Adrenal gland (tissue), 12 donors: ENCODE data around the gene PCDHB2. TPM values are rescaled to one million over a fixed set of nuclear protein-coding genes. Genes with fewer than 3 reads are reported as not detected.
A peak's percentile ranks its signal among the peaks of the same experiment; 100 is the strongest.
"Not testable (repeated sequence)": the region's sequence is repeated elsewhere in the genome, so short reads cannot be mapped to it uniquely, and the experiment has no call there.

Source experiments
- DNase-seq, 7 donors: peaks; one replicate each; pipeline ENCODE4 v3.0.0-alpha.2; 2019 to 2020
- H3K27ac ChIP-seq, 5 donors: fragments of 200-600 bp; sonication (generic) in 4 of 5; 1 replicate in 3 of 5; 2 replicates in 2 of 5; pipeline versions ENCODE4 v1.5.1 to v1.8.0; 2016 to 2020; ENCODE audit warnings: mild to moderate bottlenecking in 1 of 5
- H3K27me3 ChIP-seq: fragments of 200-600 bp; 2 replicates; pipeline ENCODE4 v1.8.0; 2021
- H3K36me3 ChIP-seq, 2 donors: fragments of 200-600 bp; replicated peaks in 1 of 2; 1 replicate in 1 of 2; 2 replicates in 1 of 2; pipeline versions ENCODE4 v1.5.1 to v1.8.0; 2018 to 2022
- H3K4me1 ChIP-seq, 2 donors: fragments of 200-600 bp; replicated peaks in 1 of 2; 1 replicate in 1 of 2; 2 replicates in 1 of 2; pipeline versions ENCODE4 v1.5.1 to v1.8.0; 2018 to 2021
- H3K4me3 ChIP-seq, 4 donors: fragments of 200-600 bp; sonication (generic) in 3 of 4; one replicate each; pipeline ENCODE4 v1.5.1; 2016 to 2018
- H3K9me3 ChIP-seq, 3 donors: fragments of 200-600 bp; sonication (generic) in 1 of 3; replicated peaks in 1 of 3; 1 replicate in 2 of 3; 2 replicates in 1 of 3; pipeline versions ENCODE4 v1.5.1 to v1.8.0; 2016 to 2021
- POLR2A ChIP-seq, 2 donors: fragments of 450-650 bp; IDR thresholded peaks; one replicate each; pipeline ENCODE4 v1.6.1; 2017; ENCODE audit warnings: antibody characterized with exemption in 2 of 2, mild to moderate bottlenecking in 2 of 2, moderate library complexity in 1 of 2
- WGBS, 4 donors: extraction: QIAGEN DNeasy Blood & Tissue Kit in 2 of 4; methylation state at CpG; one replicate each; pipeline versions ENCODE4 v1.1.5 to v1.1.7; 2013 to 2017; 5-methylcytosine and 5-hydroxymethylcytosine counted together
- intact Hi-C, 2 donors: fragments of 100-400 bp; cut with DNase I; formaldehyde crosslinking; loops; one replicate each; pipeline versions ENCODE4 v1.14.1 to v1.15.0; 2022 to 2023
- polyA plus RNA-seq, 3 donors: library from polyadenylated mRNA; stranded (reverse); fragments of 200-250 nt in 2 of 3; fragments of 350-450 nt in 1 of 3; fragmentation: Illumina TruSeq in 1 of 3; extraction: RNeasy Lipid Tissue Mini Kit (QIAGEN cat#74804) in 1 of 3; gene quantifications; one replicate each; pipeline ENCODE4 v1.2.3, GENCODE V29; 2013 to 2014
- total RNA-seq, 9 donors: library from RNA; depleted of rRNA in 4 of 9; stranded (reverse); fragments of >200 nt in 4 of 9; fragments of 120-200 nt in 1 of 9; fragmentation: NEBNext Ultra II Directional in 1 of 9; extraction: Animal tissue kit (Norgen Biotek cat#: 25700) in 1 of 9; gene quantifications; one replicate each; pipeline versions ENCODE4 v1.1.0 to v1.2.4, GENCODE V29; 2013 to 2023
- TF ChIP-seq, protein P1 (sequence below), 6 experiments: fragments of 450-650 bp in 4 of 6; fragments of 200-600 bp in 2 of 6; sonication (generic) in 1 of 6; IDR thresholded peaks; 1 replicate in 5 of 6; 2 replicates in 1 of 6; pipeline versions ENCODE4 v1.5.1 to v1.8.0; 2016 to 2021; ENCODE audit warnings: antibody characterized with exemption in 6 of 6, mild to moderate bottlenecking in 2 of 6, moderate library complexity in 1 of 6
- donor health status: healthy with polysubstance abuse.
- donor health status: Bipolar disorder and iron deficiency.
- donor health status: DM: yes; HTN: yes; CAD: no.
- donor health status: DM: no; HTN: no; CAD: no.
- donor health status: DM: no; HTN: no; CAD: no.
- donor health status: DM: yes; HTN: yes; CAD: no.

The PCDHB2 gene
- total and polyA plus RNA-seq, 12 donors, result 0.24 to 2.8 (median 1.2) TPM

DNA sequence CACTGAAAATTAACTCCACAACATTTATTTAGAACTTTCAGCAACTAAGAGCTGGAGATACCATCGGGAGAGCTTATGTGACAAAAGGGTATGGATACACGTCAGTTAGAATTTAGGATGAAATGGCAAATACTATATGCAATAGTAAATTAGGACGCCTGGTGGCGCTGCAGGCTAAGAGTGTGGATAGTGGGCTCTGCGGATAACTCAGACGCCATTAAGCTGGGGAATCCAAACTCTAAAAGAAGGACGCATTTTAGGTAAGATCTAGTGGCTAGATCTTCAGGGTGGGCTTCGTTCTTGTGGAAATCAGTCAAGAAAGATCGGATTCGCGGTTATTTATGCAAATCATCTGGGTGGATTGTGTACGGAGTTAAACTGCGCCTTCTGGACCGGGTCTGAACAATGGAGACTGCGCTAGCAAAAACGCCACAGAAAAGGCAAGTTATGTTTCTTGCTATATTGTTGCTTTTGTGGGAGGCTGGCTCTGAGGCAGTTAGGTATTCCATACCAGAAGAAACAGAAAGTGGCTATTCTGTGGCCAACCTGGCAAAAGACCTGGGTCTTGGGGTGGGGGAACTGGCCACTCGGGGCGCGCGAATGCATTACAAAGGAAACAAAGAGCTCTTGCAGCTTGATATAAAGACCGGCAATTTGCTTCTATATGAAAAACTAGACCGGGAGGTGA lies 40.8 kb downstream of the PCDHB2 start, which contains the start of gene PCDHB5:
Gene PCDHB5 (plus strand): TSS at position 177 of the 688 bp plus-strand sequence. CDS start 229 bp downstream, at position 406.
- H3K4me3 ChIP-seq, result peak within 1 kb of the TSS in 2 of 4 donors; percentile 8 to 45
- intact Hi-C loops, result no loop called here
- WGBS, 4 donors, result 12 to 16% (median 16%) methylated on average over 22 of the region's 22 CpGs
- H3K9me3 ChIP-seq, result peaks cover 0 to 23% (median 0%) of the 10 kb centered on the region in 3 donors
- peak in 5 of 7 donors; percentile 22 to 51 (median 40) for DNase-seq
- no peaks in the 10 kb centered on the region for H3K27me3 ChIP-seq
- no peak within 1 kb of the TSS for H3K27ac ChIP-seq
- H3K36me3 ChIP-seq, result no peaks in the 10 kb centered on the region
- TF ChIP-seq, protein P1, sequence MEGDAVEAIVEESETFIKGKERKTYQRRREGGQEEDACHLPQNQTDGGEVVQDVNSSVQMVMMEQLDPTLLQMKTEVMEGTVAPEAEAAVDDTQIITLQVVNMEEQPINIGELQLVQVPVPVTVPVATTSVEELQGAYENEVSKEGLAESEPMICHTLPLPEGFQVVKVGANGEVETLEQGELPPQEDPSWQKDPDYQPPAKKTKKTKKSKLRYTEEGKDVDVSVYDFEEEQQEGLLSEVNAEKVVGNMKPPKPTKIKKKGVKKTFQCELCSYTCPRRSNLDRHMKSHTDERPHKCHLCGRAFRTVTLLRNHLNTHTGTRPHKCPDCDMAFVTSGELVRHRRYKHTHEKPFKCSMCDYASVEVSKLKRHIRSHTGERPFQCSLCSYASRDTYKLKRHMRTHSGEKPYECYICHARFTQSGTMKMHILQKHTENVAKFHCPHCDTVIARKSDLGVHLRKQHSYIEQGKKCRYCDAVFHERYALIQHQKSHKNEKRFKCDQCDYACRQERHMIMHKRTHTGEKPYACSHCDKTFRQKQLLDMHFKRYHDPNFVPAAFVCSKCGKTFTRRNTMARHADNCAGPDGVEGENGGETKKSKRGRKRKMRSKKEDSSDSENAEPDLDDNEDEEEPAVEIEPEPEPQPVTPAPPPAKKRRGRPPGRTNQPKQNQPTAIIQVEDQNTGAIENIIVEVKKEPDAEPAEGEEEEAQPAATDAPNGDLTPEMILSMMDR (IDR thresholded peaks at IDR 0.05), result peak; percentile 9 to 46 (median 33)
- TF ChIP-seq POLR2A (IDR thresholded peaks at IDR 0.05), result no peak
- no peaks in the 10 kb centered on the region for H3K4me1 ChIP-seq

DNA sequence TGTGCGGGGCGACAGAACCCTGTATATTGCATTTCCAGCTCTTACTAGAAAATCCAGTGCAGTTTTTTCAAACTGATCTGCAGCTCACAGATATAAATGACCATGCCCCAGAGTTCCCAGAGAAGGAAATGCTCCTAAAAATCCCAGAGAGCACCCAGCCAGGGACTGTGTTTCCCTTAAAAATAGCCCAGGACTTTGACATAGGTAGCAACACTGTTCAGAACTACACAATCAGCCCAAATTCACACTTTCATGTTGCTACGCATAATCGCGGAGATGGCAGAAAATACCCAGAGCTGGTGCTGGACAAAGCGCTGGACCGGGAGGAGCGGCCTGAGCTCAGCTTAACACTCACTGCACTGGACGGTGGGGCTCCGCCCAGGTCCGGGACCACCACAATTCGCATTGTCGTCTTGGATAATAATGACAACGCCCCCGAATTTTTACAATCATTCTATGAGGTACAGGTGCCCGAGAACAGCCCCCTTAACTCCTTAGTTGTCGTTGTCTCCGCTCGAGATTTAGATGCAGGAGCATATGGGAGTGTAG lies 41.4 kb downstream of the PCDHB2 start:
- Histone ChIP-seq H3K9me3 (peaks cover 0 to 26% (median 0%) of the 10 kb centered on the region in 3 donors), H3K4me1 (no peaks in the 10 kb centered on the region), H3K27me3 (no peaks in the 10 kb centered on the region), H3K36me3 (no peaks in the 10 kb centered on the region), H3K4me3 (peak overlapping the region in 2 of 4 donors; percentile 8 to 45), H3K27ac (no peak overlapping the region)
- DNase-seq, result no peak
- TF ChIP-seq, protein P1 (IDR thresholded peaks at IDR 0.05), result no peak
- no peak for TF ChIP-seq POLR2A (IDR thresholded peaks at IDR 0.05)
- intact Hi-C loops, result no loop called here
- 35 to 64% (median 52%) methylated on average over 19 of the region's 19 CpGs for WGBS, 4 donors

GRCh38 chr5:141137346-141137745 lies 42.9 kb downstream of the PCDHB2 start:
- WGBS, 4 donors, result 37 to 59% (median 46%) methylated on average over 12 to 33 of the region's 34 CpGs
- H3K4me3 ChIP-seq, H3K36me3 ChIP-seq, H3K27me3 ChIP-seq, DNase-seq, H3K27ac ChIP-seq, H3K4me1 ChIP-seq, intact Hi-C loops: not testable (repeated sequence)
- H3K9me3 ChIP-seq, result peaks cover 0 to 26% (median 0%) of the 10 kb centered on the region in 3 donors

Other genes starting within 250 kb of the PCDHB2 start
- gene PCDHA9, start 246.2 kb upstream of the PCDHB2 start, total RNA-seq, result under 1 TPM in 7 of 9 donors, not detected in 2; 0.04 to 0.39 (median 0.18) TPM
- gene PCDHA9, start 246.2 kb upstream of the PCDHB2 start, polyA plus RNA-seq, result not detected
- gene PCDHA10, start 238.7 kb upstream of the PCDHB2 start, total RNA-seq, result 1 to 10 TPM in 3 of 9 donors, under 1 TPM in 6; 0.17 to 1.8 (median 0.48) TPM
- under 1 TPM; under 0.01 to 0.81 (median 0.32) TPM for gene PCDHA10, start 238.7 kb upstream of the PCDHB2 start, polyA plus RNA-seq
- 1 to 10 TPM in 1 of 9 donors, under 1 TPM in 7, not detected in 1; 0.07 to 1.5 (median 0.35) TPM for gene PCDHA11, start 225.7 kb upstream of the PCDHB2 start, total RNA-seq
- gene PCDHA11, start 225.7 kb upstream of the PCDHB2 start, polyA plus RNA-seq, result under 1 TPM in 2 of 3 donors, not detected in 1; 0.48 to 0.51 TPM
- gene PCDHA12, start 219.3 kb upstream of the PCDHB2 start, total RNA-seq, result 1 to 10 TPM in 3 of 9 donors, under 1 TPM in 6; 0.25 to 1.9 (median 0.55) TPM
- gene PCDHA12, start 219.3 kb upstream of the PCDHB2 start, polyA plus RNA-seq, result under 1 TPM; 0.17 to 0.32 (median 0.20) TPM
- under 1 TPM in 8 of 9 donors, not detected in 1; 0.12 to 0.98 (median 0.55) TPM for gene PCDHA13, start 212.5 kb upstream of the PCDHB2 start, total RNA-seq
- gene PCDHA13, start 212.5 kb upstream of the PCDHB2 start, polyA plus RNA-seq, result under 1 TPM; 0.13 to 0.32 (median 0.26) TPM
- gene PCDHAC1, start 168.3 kb upstream of the PCDHB2 start, total RNA-seq, result 1 to 10 TPM in 2 of 9 donors, under 1 TPM in 7; 0.29 to 1.4 (median 0.70) TPM
- under 1 TPM; 0.10 to 0.81 (median 0.16) TPM for gene PCDHAC1, start 168.3 kb upstream of the PCDHB2 start, polyA plus RNA-seq
- gene PCDHAC2, start 128.1 kb upstream of the PCDHB2 start, total RNA-seq, result 1 to 10 TPM in 6 of 9 donors, under 1 TPM in 3; 0.30 to 6.1 (median 1.1) TPM
- gene PCDHAC2, start 128.1 kb upstream of the PCDHB2 start, polyA plus RNA-seq, result 1 to 10 TPM in 1 of 3 donors, under 1 TPM in 2; 0.07 to 6.5 (median 0.32) TPM
- under 1 TPM in 4 of 9 donors, not detected in 5; under 0.01 to 0.07 (median 0.02) TPM for gene PCDHB1, start 43.2 kb upstream of the PCDHB2 start, total RNA-seq
- gene PCDHB1, start 43.2 kb upstream of the PCDHB2 start, polyA plus RNA-seq, result under 1 TPM in 1 of 3 donors, not detected in 2; 0.11 TPM
- gene PCDHB3, start 5.9 kb downstream of the PCDHB2 start, total RNA-seq, result 1 to 10 TPM in 6 of 9 donors, under 1 TPM in 3; 0.35 to 2.2 (median 1.2) TPM
- gene PCDHB3, start 5.9 kb downstream of the PCDHB2 start, polyA plus RNA-seq, result 1 to 10 TPM in 1 of 3 donors, under 1 TPM in 2; 0.20 to 1.4 (median 0.32) TPM
- gene PCDHB4, start 27.2 kb downstream of the PCDHB2 start, total RNA-seq, result 1 to 10 TPM in 8 of 9 donors, under 1 TPM in 1; 0.44 to 2.3 (median 1.7) TPM
- gene PCDHB4, start 27.2 kb downstream of the PCDHB2 start, polyA plus RNA-seq, result 1 to 10 TPM in 1 of 3 donors, under 1 TPM in 2; 0.56 to 1.8 (median 0.88) TPM
- gene PCDHB5, start 40.6 kb downstream of the PCDHB2 start, total RNA-seq, result 10 to 100 TPM in 1 of 9 donors, 1 to 10 TPM in 8; 1.1 to 10.7 (median 4.7) TPM
- 1 to 10 TPM; 1.0 to 4.5 (median 1.6) TPM for gene PCDHB5, start 40.6 kb downstream of the PCDHB2 start, polyA plus RNA-seq
- 1 to 10 TPM in 2 of 9 donors, under 1 TPM in 7; 0.23 to 1.1 (median 0.83) TPM for gene PCDHB6, start 55.4 kb downstream of the PCDHB2 start, total RNA-seq
- gene PCDHB6, start 55.4 kb downstream of the PCDHB2 start, polyA plus RNA-seq, result under 1 TPM; 0.30 to 0.73 (median 0.48) TPM
- gene PCDHB7, start 78.0 kb downstream of the PCDHB2 start, total RNA-seq, result 1 to 10 TPM in 6 of 9 donors, under 1 TPM in 3; 0.44 to 2.9 (median 1.6) TPM
- gene PCDHB7, start 78.0 kb downstream of the PCDHB2 start, polyA plus RNA-seq, result under 1 TPM; 0.32 to 0.92 (median 0.37) TPM
- 1 to 10 TPM in 4 of 9 donors, under 1 TPM in 5; 0.28 to 3.7 (median 0.99) TPM for gene PCDHB8, start 83.2 kb downstream of the PCDHB2 start, total RNA-seq
- gene PCDHB8, start 83.2 kb downstream of the PCDHB2 start, polyA plus RNA-seq, result 1 to 10 TPM in 1 of 3 donors, under 1 TPM in 2; 0.03 to 1.3 (median 0.48) TPM
- 1 to 10 TPM in 7 of 9 donors, under 1 TPM in 2; 0.39 to 3.3 (median 1.5) TPM for gene PCDHB16, start 87.8 kb downstream of the PCDHB2 start, total RNA-seq
- 1 to 10 TPM in 1 of 3 donors, under 1 TPM in 2; 0.67 to 1.4 (median 0.72) TPM for gene PCDHB16, start 87.8 kb downstream of the PCDHB2 start, polyA plus RNA-seq
- 1 to 10 TPM in 3 of 9 donors, under 1 TPM in 6; 0.28 to 2.2 (median 0.52) TPM for gene PCDHB9, start 92.5 kb downstream of the PCDHB2 start, total RNA-seq
- gene PCDHB9, start 92.5 kb downstream of the PCDHB2 start, polyA plus RNA-seq, result 1 to 10 TPM in 1 of 3 donors, under 1 TPM in 2; 0.27 to 1.3 (median 0.80) TPM
- 1 to 10 TPM in 3 of 9 donors, under 1 TPM in 6; 0.18 to 2.3 (median 0.61) TPM for gene PCDHB10, start 97.7 kb downstream of the PCDHB2 start, total RNA-seq
- gene PCDHB10, start 97.7 kb downstream of the PCDHB2 start, polyA plus RNA-seq, result 1 to 10 TPM in 1 of 3 donors, under 1 TPM in 2; 0.81 to 3.0 (median 0.88) TPM
- gene PCDHB11, start 105.0 kb downstream of the PCDHB2 start, total RNA-seq, result 1 to 10 TPM in 7 of 9 donors, under 1 TPM in 2; 0.12 to 7.1 (median 2.5) TPM
- gene PCDHB11, start 105.0 kb downstream of the PCDHB2 start, polyA plus RNA-seq, result under 1 TPM; 0.48 to 0.81 (median 0.67) TPM
- 1 to 10 TPM in 7 of 9 donors, under 1 TPM in 2; 0.50 to 3.4 (median 1.5) TPM for gene PCDHB12, start 114.1 kb downstream of the PCDHB2 start, total RNA-seq
- under 1 TPM; 0.40 to 0.97 (median 0.47) TPM for gene PCDHB12, start 114.1 kb downstream of the PCDHB2 start, polyA plus RNA-seq
- gene PCDHB13, start 119.3 kb downstream of the PCDHB2 start, total RNA-seq, result 1 to 10 TPM in 8 of 9 donors, under 1 TPM in 1; 0.72 to 7.2 (median 5.9) TPM
- gene PCDHB13, start 119.3 kb downstream of the PCDHB2 start, polyA plus RNA-seq, result 1 to 10 TPM; 1.3 to 5.4 (median 1.3) TPM
- gene PCDHB14, start 128.7 kb downstream of the PCDHB2 start, total RNA-seq, result 1 to 10 TPM; 1.7 to 7.7 (median 3.7) TPM
- 1 to 10 TPM; 1.9 to 4.1 (median 2.2) TPM for gene PCDHB14, start 128.7 kb downstream of the PCDHB2 start, polyA plus RNA-seq
- 1 to 10 TPM in 7 of 9 donors, under 1 TPM in 2; 0.95 to 3.2 (median 1.4) TPM for gene PCDHB15, start 150.8 kb downstream of the PCDHB2 start, total RNA-seq
- 1 to 10 TPM; 1.2 to 2.2 (median 1.4) TPM for gene PCDHB15, start 150.8 kb downstream of the PCDHB2 start, polyA plus RNA-seq
- gene SLC25A2, start 209.4 kb downstream of the PCDHB2 start, total RNA-seq, result 1 to 10 TPM in 1 of 9 donors, under 1 TPM in 4, not detected in 4; 0.43 to 1.5 (median 0.53) TPM
- under 1 TPM in 2 of 3 donors, not detected in 1; 0.07 to 0.72 TPM for gene SLC25A2, start 209.4 kb downstream of the PCDHB2 start, polyA plus RNA-seq
- 100 to 1,000 TPM in 1 of 9 donors, 10 to 100 TPM in 8; 38.0 to 111 (median 70.9) TPM for gene TAF7, start 226.2 kb downstream of the PCDHB2 start, total RNA-seq
- gene TAF7, start 226.2 kb downstream of the PCDHB2 start, polyA plus RNA-seq, result 100 to 1,000 TPM in 1 of 3 donors, 10 to 100 TPM in 2; 23.9 to 132 (median 29.7) TPM
- under 1 TPM; 0.09 to 0.96 (median 0.28) TPM for gene PCDHGA1, start 235.9 kb downstream of the PCDHB2 start, total RNA-seq
- under 1 TPM; 0.13 to 0.60 (median 0.32) TPM for gene PCDHGA1, start 235.9 kb downstream of the PCDHB2 start, polyA plus RNA-seq
- 1 to 10 TPM in 8 of 9 donors, under 1 TPM in 1; 0.91 to 6.1 (median 2.6) TPM for gene PCDHGA2, start 244.1 kb downstream of the PCDHB2 start, total RNA-seq
- gene PCDHGA2, start 244.1 kb downstream of the PCDHB2 start, polyA plus RNA-seq, result 1 to 10 TPM in 1 of 3 donors, under 1 TPM in 2; 0.27 to 2.1 (median 0.56) TPM
- 1 to 10 TPM; 1.0 to 6.2 (median 3.0) TPM for gene PCDHGA3, start 249.2 kb downstream of the PCDHB2 start, total RNA-seq
- gene PCDHGA3, start 249.2 kb downstream of the PCDHB2 start, polyA plus RNA-seq, result 1 to 10 TPM in 1 of 3 donors, under 1 TPM in 2; 0.27 to 1.5 (median 0.80) TPM